ENCODE results near the gene NANOS3. TPM values are rescaled to one million over a fixed set of nuclear protein-coding genes. Genes with fewer than 3 reads are reported as not detected.

NANOS3 gene
- polyA plus RNA-seq, 3 donors, result 0.79 to 1.8 (median 1.3) TPM

GRCh38 chr19:13860679-13861391 lies 16.1 kb upstream of the NANOS3 start:
- DNase-seq (ENCODE audit: extremely low read depth in 1 of 11, low read depth in 9 of 11, low spot score in 4 of 11), result no peak

- no peak for DNase-seq (ENCODE audit: extremely low read depth in 1 of 11, low read depth in 9 of 11, low spot score in 4 of 11)
These were observed 15.6 kb upstream of the NANOS3 start for GRCh38 chr19:13861392-13861713.

- peak in 10 of 11 donors; percentile 87 to 94 (median 92) for DNase-seq (ENCODE audit: extremely low read depth in 1 of 11, low read depth in 9 of 11, low spot score in 4 of 11)
These were observed 15.0 kb upstream of the NANOS3 start for GRCh38 chr19:13861714-13862531.

GRCh38 chr19:13864046-13864666 lies 12.8 kb upstream of the NANOS3 start:
- DNase-seq (ENCODE audit: extremely low read depth in 1 of 11, low read depth in 9 of 11, low spot score in 4 of 11), result no peak

GRCh38 chr19:13864667-13865570 lies 12.0 kb upstream of the NANOS3 start:
- no peak for DNase-seq (ENCODE audit: extremely low read depth in 1 of 11, low read depth in 9 of 11, low spot score in 4 of 11)

GRCh38 chr19:13865571-13866462 lies 11.1 kb upstream of the NANOS3 start:
- no peak for DNase-seq (ENCODE audit: extremely low read depth in 1 of 11, low read depth in 9 of 11, low spot score in 4 of 11)

GRCh38 chr19:13866463-13867046 lies 10.4 kb upstream of the NANOS3 start:
- DNase-seq (ENCODE audit: extremely low read depth in 1 of 11, low read depth in 9 of 11, low spot score in 4 of 11), result no peak

- DNase-seq (ENCODE audit: extremely low read depth in 1 of 11, low read depth in 9 of 11, low spot score in 4 of 11), result no peak
These were observed 8.3 kb upstream of the NANOS3 start for GRCh38 chr19:13868663-13869062.

- no peak for DNase-seq (ENCODE audit: extremely low read depth in 1 of 11, low read depth in 9 of 11, low spot score in 4 of 11)
These were observed 7.7 kb upstream of the NANOS3 start for GRCh38 chr19:13869281-13869680.

- DNase-seq (ENCODE audit: extremely low read depth in 1 of 11, low read depth in 9 of 11, low spot score in 4 of 11), result no peak
These were observed 6.1 kb upstream of the NANOS3 start for GRCh38 chr19:13870873-13871272.

GRCh38 chr19:13872339-13872694 lies 4.6 kb upstream of the NANOS3 start:
- no peak for DNase-seq (ENCODE audit: extremely low read depth in 1 of 11, low read depth in 9 of 11, low spot score in 4 of 11)

GRCh38 chr19:13872695-13873389 lies 4.1 kb upstream of the NANOS3 start:
- no peak for DNase-seq (ENCODE audit: extremely low read depth in 1 of 11, low read depth in 9 of 11, low spot score in 4 of 11)

- DNase-seq (ENCODE audit: extremely low read depth in 1 of 11, low read depth in 9 of 11, low spot score in 4 of 11), result no peak
These were observed 3.0 kb upstream of the NANOS3 start for GRCh38 chr19:13873834-13874515.

- no peak for DNase-seq (ENCODE audit: extremely low read depth in 1 of 11, low read depth in 9 of 11, low spot score in 4 of 11)
These were observed 1.1 kb upstream of the NANOS3 start for GRCh38 chr19:13875824-13876223.

GRCh38 chr19:13877303-13877702 lies 369 bp downstream of the NANOS3 start:
- DNase-seq (ENCODE audit: extremely low read depth in 1 of 11, low read depth in 9 of 11, low spot score in 4 of 11), result no peak

GRCh38 chr19:13880059-13881043 lies 3.4 kb downstream of the NANOS3 start:
- peak; percentile 80 to 94 (median 91) for DNase-seq (ENCODE audit: extremely low read depth in 1 of 11, low read depth in 9 of 11, low spot score in 4 of 11)

Measured in renal cortex interstitium (tissue), 11 donors.